ENCODE measurements around the gene ALDH1B1. TPM values are rescaled to one million over a fixed set of nuclear protein-coding genes. Genes with fewer than 3 reads are reported as not detected.
"Not testable (repeated sequence)": the region's sequence is repeated elsewhere in the genome, so short reads cannot be mapped to it uniquely, and the experiment has no call there.

ALDH1B1 gene
- total RNA-seq, 4 donors from 2014 or later = 1.6 to 23.7 (median 7.7) TPM

- Histone ChIP-seq H3K4me1 (peaks cover 0 to 7% (median 0%) of the 10 kb centered on the region in 3 donors), H3K36me3 (no peaks in the 10 kb centered on the region), H3K27me3 (peaks cover 0 to 7% (median 0%) of the 10 kb centered on the region in 4 donors), H3K27ac (peak overlapping the region in 3 of 4 donors; percentile 37 to 62 (median 61)), H3K4me3 (no peak overlapping the region), H3K9me3 (no peaks in the 10 kb centered on the region)
- DNase-seq = no peak
- intact Hi-C loops (cut with DNase I) = no loop called here
- TF ChIP-seq POLR2A (IDR thresholded peaks at IDR 0.05) = no peak
- no peak for TF ChIP-seq CTCF (IDR thresholded peaks at IDR 0.05)
- 63 to 82% methylated on average over 8 to 10 of the region's 10 CpGs for WGBS, 2 donors
Observed at GRCh38 chr9:38375572-38375963, 16.9 kb upstream of the ALDH1B1 start.

- intact Hi-C loops (cut with DNase I) = no loop called here
- TF ChIP-seq POLR2A (IDR thresholded peaks at IDR 0.05) (no peak), CTCF (IDR thresholded peaks at IDR 0.05) (no peak)
- Histone ChIP-seq H3K36me3 (no peaks in the 10 kb centered on the region), H3K9me3 (no peaks in the 10 kb centered on the region), H3K27me3 (peaks cover 0 to 7% (median 0%) of the 10 kb centered on the region in 4 donors), H3K4me3 (no peak overlapping the region), H3K27ac (peak overlapping the region in 3 of 4 donors; percentile 61 to 73 (median 62)), H3K4me1 (peaks cover 0 to 7% (median 0%) of the 10 kb centered on the region in 3 donors)
- no peak for DNase-seq
- 60 to 62% methylated on average over 5 to 6 of the region's 9 CpGs for WGBS, 2 donors
Observed at GRCh38 chr9:38376021-38376670, 16.4 kb upstream of the ALDH1B1 start.

GRCh38 chr9:38377336-38378083 lies 15.0 kb upstream of the ALDH1B1 start:
- no CpG with 5 or more reads among the region's 42 CpGs for WGBS, 2 donors
- intact Hi-C loops (cut with DNase I) = not testable (repeated sequence)

GRCh38 chr9:38380230-38380871 lies 12.2 kb upstream of the ALDH1B1 start:
- H3K4me3 ChIP-seq = no peak overlapping the region
- TF ChIP-seq CTCF (IDR thresholded peaks at IDR 0.05) (no peak), POLR2A (IDR thresholded peaks at IDR 0.05) (no peak)
- peaks cover 0 to 8% (median 0%) of the 10 kb centered on the region in 3 donors for H3K9me3 ChIP-seq
- peaks cover 0 to 7% (median 0%) of the 10 kb centered on the region in 3 donors for H3K4me1 ChIP-seq
- no peaks in the 10 kb centered on the region for H3K27me3 ChIP-seq
- intact Hi-C loops (cut with DNase I) = no loop called here
- H3K27ac ChIP-seq = peak overlapping the region in 2 of 4 donors; percentile 2 to 38
- 78% methylated on average over 4 to 5 of the region's 6 CpGs for WGBS, 2 donors
- no peak for DNase-seq
- H3K36me3 ChIP-seq = no peaks in the 10 kb centered on the region

More at GRCh38 chr9:38377336-38378083, 15.0 kb upstream of the ALDH1B1 start:
- DNase-seq, H3K36me3 ChIP-seq, H3K9me3 ChIP-seq, H3K4me3 ChIP-seq, H3K4me1 ChIP-seq, H3K27me3 ChIP-seq: not testable (repeated sequence)
- peak overlapping the region in 3 of 4 donors; percentile 61 to 82 (median 62) for H3K27ac ChIP-seq

- TF ChIP-seq CTCF (IDR thresholded peaks at IDR 0.05) (no peak), POLR2A (IDR thresholded peaks at IDR 0.05) (no peak)
- H3K27ac ChIP-seq = peak overlapping the region in 3 of 4 donors; percentile 21 to 50 (median 47)
- H3K36me3 ChIP-seq = no peaks in the 10 kb centered on the region
- peaks cover 0 to 10% (median 0%) of the 10 kb centered on the region in 3 donors for H3K9me3 ChIP-seq
- WGBS, 2 donors = 54 to 61% methylated on average over 5 to 7 of the region's 8 CpGs
- H3K4me3 ChIP-seq = no peak overlapping the region
- intact Hi-C loops (cut with DNase I) = no loop called here
- H3K4me1 ChIP-seq = peaks cover 0 to 7% (median 0%) of the 10 kb centered on the region in 3 donors
- H3K27me3 ChIP-seq = no peaks in the 10 kb centered on the region
- DNase-seq = no peak
Observed at GRCh38 chr9:38380872-38381534, 11.5 kb upstream of the ALDH1B1 start.
